HG02870 (cell line): ENCODE measurements around the gene DLD.
"Not testable (repeated sequence)": the region's sequence is repeated elsewhere in the genome, so short reads cannot be mapped to it uniquely, and the experiment has no call there.

Source experiments
- ATAC-seq: cut with Tn5 transposase; IDR thresholded peaks from one replicate; pipeline ENCODE4 v1.9.1; 2021; ENCODE audit warnings: mild to moderate bottlenecking, moderate library complexity; ENCODE audit not compliant: unreplicated experiment

Gene DLD

GRCh38 chr7:107914831-107915230 lies 23.8 kb downstream of the DLD start:
- no peak for ATAC-seq

GRCh38 chr7:107915541-107915940 lies 24.6 kb downstream of the DLD start:
- ATAC-seq = no peak

- ATAC-seq = peak; percentile 61
Measured at GRCh38 chr7:107917763-107918651, 27.0 kb downstream of the DLD start.

GRCh38 chr7:107918948-107919347 lies 28.0 kb downstream of the DLD start:
- ATAC-seq = no peak

- no peak for ATAC-seq
Measured at GRCh38 chr7:107920048-107920772, 29.2 kb downstream of the DLD start.

- ATAC-seq = not testable (repeated sequence)
Measured at GRCh38 chr7:107921826-107922225, 30.8 kb downstream of the DLD start.

- no peak for ATAC-seq
Measured at GRCh38 chr7:107922886-107923285, 31.9 kb downstream of the DLD start.

- peak; percentile 94 for ATAC-seq
Measured at GRCh38 chr7:107924841-107925504, 34.0 kb downstream of the DLD start.

GRCh38 chr7:107926481-107926880 lies 35.5 kb downstream of the DLD start:
- ATAC-seq = no peak

GRCh38 chr7:107931740-107932515 lies 40.9 kb downstream of the DLD start:
- ATAC-seq = no peak

- ATAC-seq = no peak
Measured at GRCh38 chr7:107932805-107933204, 41.8 kb downstream of the DLD start.

- no peak for ATAC-seq
Measured at GRCh38 chr7:107933386-107934013, 42.5 kb downstream of the DLD start.

- ATAC-seq = no peak
Measured at GRCh38 chr7:107934991-107935770, 44.2 kb downstream of the DLD start.

GRCh38 chr7:107936312-107936711 lies 45.3 kb downstream of the DLD start:
- ATAC-seq = no peak

- no peak for ATAC-seq
Measured at GRCh38 chr7:107937531-107937930, 46.5 kb downstream of the DLD start.

- ATAC-seq = no peak
Measured at GRCh38 chr7:107938456-107939250, 47.7 kb downstream of the DLD start.

GRCh38 chr7:107939573-107940489 lies 48.8 kb downstream of the DLD start:
- ATAC-seq = no peak

- no peak for ATAC-seq
Measured at GRCh38 chr7:107940951-107941350, 50.0 kb downstream of the DLD start.
